H1 (cell line): ENCODE measurements around the gene SKP1. TPM values are rescaled to one million over a fixed set of nuclear protein-coding genes. Genes with fewer than 3 reads are reported as not detected.
A peak's percentile ranks its signal among the peaks of the same experiment; 100 is the strongest.

Experiments
- ATF2 ChIP-seq: IDR thresholded peaks from 2 replicates; pipeline ENCODE4 v1.6.1; 2012; ENCODE audit warnings: low read length, inconsistent platforms
- CBX8 ChIP-seq: fragments of 300-800, 300-1000 bp; sonication (generic); IDR thresholded peaks from 2 replicates; pipeline ENCODE4 v1.7.1; 2016; ENCODE audit warnings: low read depth, low read length, borderline replicate concordance
- CHD1 ChIP-seq: IDR thresholded peaks from 2 replicates; pipeline ENCODE4 v1.6.1; 2012; ENCODE audit warnings: low read depth, low read length, improper control_type of control experiment
- CREB1 ChIP-seq: IDR thresholded peaks from 2 replicates; pipeline ENCODE4 v1.6.1; 2012; ENCODE audit warnings: inconsistent platforms
- E2F6 ChIP-seq: IDR thresholded peaks from 2 replicates; pipeline ENCODE4 v1.6.1; 2012; ENCODE audit warnings: inconsistent platforms
- GABPA ChIP-seq: IDR thresholded peaks from 2 replicates; pipeline ENCODE4 v1.6.1; 2011; ENCODE audit warnings: mild to moderate bottlenecking, low read length, moderate library complexity, borderline replicate concordance; ENCODE audit not compliant: insufficient read depth
- JUND ChIP-seq: IDR thresholded peaks from 2 replicates; pipeline ENCODE4 v1.6.1; 2011; ENCODE audit warnings: mild to moderate bottlenecking, improper control_type of control experiment, low read length
- NANOG ChIP-seq: IDR thresholded peaks from 2 replicates; pipeline ENCODE4 v1.6.1; 2011; ENCODE audit warnings: low read length, low read depth, mild to moderate bottlenecking, inconsistent platforms; ENCODE audit not compliant: insufficient read depth, poor library complexity, severe bottlenecking
- NRF1 ChIP-seq: IDR thresholded peaks from 2 replicates; pipeline ENCODE4 v1.6.1; 2011; ENCODE audit warnings: mild to moderate bottlenecking, low read depth, low read length, improper control_type of control experiment
- RAD21 ChIP-seq, 2 experiments: IDR thresholded peaks in 1 of 2; conservative IDR thresholded peaks in 1 of 2; 2 replicates each; pipeline ENCODE4 v1.6.1; 2011; ENCODE audit warnings: low read depth in 2 of 2, low read length in 2 of 2, improper control_type of control experiment in 1 of 2, inconsistent platforms in 1 of 2, mild to moderate bottlenecking in 1 of 2, moderate library complexity in 1 of 2
- RNF2 ChIP-seq: fragments of 200-900, 300-1000 bp; sonication (generic); IDR thresholded peaks from 2 replicates; pipeline ENCODE4 v1.7.1; 2016; ENCODE audit warnings: borderline replicate concordance, low read depth, mild to moderate bottlenecking, antibody characterized with exemption, low read length; ENCODE audit not compliant: poor library complexity, severe bottlenecking; ENCODE audit errors: missing control alignments
- RXRA ChIP-seq: IDR thresholded peaks from 2 replicates; pipeline ENCODE4 v1.6.1; 2011; ENCODE audit warnings: low read depth, mild to moderate bottlenecking, low read length, moderate library complexity; ENCODE audit not compliant: insufficient read depth
- SIN3A ChIP-seq, 2 experiments: IDR thresholded peaks in 1 of 2; conservative IDR thresholded peaks in 1 of 2; 2 replicates each; pipeline ENCODE4 v1.6.1; 2011 to 2012; ENCODE audit warnings: low read length in 2 of 2, improper control_type of control experiment in 1 of 2, low read depth in 1 of 2, mild to moderate bottlenecking in 1 of 2
- SP4 ChIP-seq: IDR thresholded peaks from 2 replicates; pipeline ENCODE4 v1.6.1; 2012; ENCODE audit warnings: low read length, inconsistent platforms
- SRF ChIP-seq: IDR thresholded peaks from 2 replicates; pipeline ENCODE4 v1.6.1; 2011; ENCODE audit warnings: mild to moderate bottlenecking, low read depth, low read length, moderate library complexity
- SUZ12 ChIP-seq: fragments of 200-600 bp; sonication (generic); IDR thresholded peaks from 2 replicates; pipeline ENCODE4 v1.6.1; 2012; ENCODE audit warnings: mild to moderate bottlenecking, inconsistent platforms, low read length, moderate library complexity, mixed read lengths
- TAF7 ChIP-seq: optimal IDR thresholded peaks from 2 replicates; pipeline ENCODE3; 2011; ENCODE audit warnings: low read depth, mild to moderate bottlenecking, inconsistent platforms, low read length, moderate library complexity, borderline replicate concordance
- TBP ChIP-seq: IDR thresholded peaks from 2 replicates; pipeline ENCODE4 v1.6.1; 2011; ENCODE audit warnings: low read depth, low read length, improper control_type of control experiment
- polyA plus RNA-seq, 7 experiments: library from polyadenylated mRNA; depleted of rRNA in 3 of 7; stranded (reverse) in 5 of 7; unstranded in 2 of 7; fragments of >200 nt in 5 of 7; fragments of 200-250 nt in 2 of 7; gene quantifications; 1 replicate in 5 of 7; 2 replicates in 1 of 7; 4 replicates in 1 of 7; pipeline versions ENCODE4 v1.2.1 to v1.2.3, GENCODE V29; 2011 to 2013; ENCODE audit warnings: missing spikeins in 2 of 7, mixed read lengths in 2 of 7
- total RNA-seq: library from RNA; stranded (reverse); fragmentation: NEBNext Ultra II Directional; extraction: Animal tissue kit (Norgen Biotek cat#: 25700); gene quantifications from 2 replicates; pipeline ENCODE4 v1.2.1, GENCODE V29; 2021
- TF ChIP-seq, protein P1 (sequence below): IDR thresholded peaks from 2 replicates; pipeline ENCODE4 v1.6.1; 2011; ENCODE audit warnings: low read depth, mild to moderate bottlenecking, low read length; ENCODE audit not compliant: insufficient read depth

SKP1 gene
- total and polyA plus RNA-seq, 2 of the 8 experiments (the other 6 are each of a cell fraction or from before 2014, with no cell fraction given): 163 to 332 TPM

- peak; percentile 51 for TF ChIP-seq RNF2
- no peak for TF ChIP-seq NANOG
- no peak for TF ChIP-seq CHD1
- TF ChIP-seq CREB1: no peak
- TF ChIP-seq SRF: peak; percentile 94
- TF ChIP-seq TBP: peak; percentile 77
- no peak for TF ChIP-seq TAF7
- TF ChIP-seq JUND: no peak
- peak; percentile 77; the same call in 1 of the 2 replicates for TF ChIP-seq SUZ12
- TF ChIP-seq, protein P1, sequence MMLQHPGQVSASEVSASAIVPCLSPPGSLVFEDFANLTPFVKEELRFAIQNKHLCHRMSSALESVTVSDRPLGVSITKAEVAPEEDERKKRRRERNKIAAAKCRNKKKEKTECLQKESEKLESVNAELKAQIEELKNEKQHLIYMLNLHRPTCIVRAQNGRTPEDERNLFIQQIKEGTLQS: no peak
- no peak for TF ChIP-seq ATF2
- TF ChIP-seq RXRA: no peak
- TF ChIP-seq SIN3A (conservative IDR thresholded peaks at IDR 0.05 in 1 of 2, IDR thresholded peaks at IDR 0.05 in 1 of 2; ENCODE audit: low read depth in 1 of 2, low read length in 2 of 2): no peak
- no peak for TF ChIP-seq CBX8
- no peak for TF ChIP-seq RAD21 (IDR thresholded peaks at IDR 0.05 in 1 of 2, conservative IDR thresholded peaks at IDR 0.05 in 1 of 2; ENCODE audit: low read depth in 2 of 2, low read length in 2 of 2)
- TF ChIP-seq SP4: no peak
- TF ChIP-seq E2F6: peak; percentile 44; the same call in 1 of the 2 replicates
- TF ChIP-seq NRF1: no peak
- TF ChIP-seq GABPA: no peak
Measured at GRCh38 chr5:134113902-134114875, 62.6 kb downstream of the SKP1 start, which contains the start of gene TCF7 (continued).
